ENCODE measurements around the gene RHOT2. TPM values are rescaled to one million over a fixed set of nuclear protein-coding genes. Genes with fewer than 3 reads are reported as not detected.

RHOT2 gene
- total RNA-seq, 1 experiment from 2014 or later: 210 TPM

- H2BK15ac ChIP-seq (ENCODE audit: low read depth, low read length): no peak overlapping the region
- WGBS (ENCODE audit: extremely low coverage, insufficient read length, low lambda C conversion rate): no CpG with 5 or more reads among the region's 7 CpGs
- peaks cover 0 to 7% of the 10 kb centered on the region in 2 experiments; a peak in 1 of 4 replicates for H3K4me1 Mint-ChIP-seq
- H2BK120ac ChIP-seq (ENCODE audit: low read depth, low read length, poor library complexity, severe bottlenecking): no peak overlapping the region
- H3K79me1 ChIP-seq (ENCODE audit: insufficient read depth, low read depth, low read length, poor library complexity, severe bottlenecking): no peaks in the 10 kb centered on the region
- H3K14ac ChIP-seq (ENCODE audit: insufficient read depth, low read length): no peak overlapping the region
- no peak overlapping the region for H2AFZ ChIP-seq (ENCODE audit: low read length)
- H3K9me3 Mint-ChIP-seq: peaks cover 0 to 2% of the 10 kb centered on the region in 2 experiments; a peak in 1 of 5 replicates
- DNase-seq: no peak
- H3K23me2 ChIP-seq (ENCODE audit: insufficient read length, low read depth, low read length, poor library complexity, severe bottlenecking): peaks cover 4% of the 10 kb centered on the region
- TF ChIP-seq CTCF (conservative IDR thresholded peaks at IDR 0.05): no peak
- H4K91ac ChIP-seq (ENCODE audit: insufficient read length, low read depth, low read length): no peak overlapping the region
- H3K27ac Mint-ChIP-seq: no peak overlapping the region
- peaks cover 88% of the 10 kb centered on the region for H3K27me3 Mint-ChIP-seq (ENCODE audit: low read depth)
- H3K56ac ChIP-seq (ENCODE audit: insufficient read length, low read depth, low read length): no peak overlapping the region
- no peak overlapping the region for H4K8ac ChIP-seq (replicated peaks; ENCODE audit: insufficient read length, low read depth, low read length)
- H3T11ph ChIP-seq (ENCODE audit: low read length): no peak overlapping the region
- no peak overlapping the region for H2AK5ac ChIP-seq (ENCODE audit: insufficient read length, low read length)
- H3K4me1 ChIP-seq (ENCODE audit: insufficient read depth, low read length): no peaks in the 10 kb centered on the region
- no peak overlapping the region for H2BK20ac ChIP-seq (ENCODE audit: low read depth, low read length, poor library complexity, severe bottlenecking)
- no peaks in the 10 kb centered on the region for H3K9me3 ChIP-seq (ENCODE audit: control insufficient read depth, low read depth, low read length)
- H3K18ac ChIP-seq (ENCODE audit: insufficient read length, low read depth, low read length): no peak overlapping the region
- H4K5ac ChIP-seq (ENCODE audit: insufficient read length, low read depth, low read length): no peak overlapping the region
- H3K36me3 Mint-ChIP-seq (ENCODE audit: insufficient read depth in 1 of 3, low read depth in 3 of 3): peaks cover 0 to 3% (median 0%) of the 10 kb centered on the region in 3 experiments; a peak in 2 of 7 replicates
- no peak overlapping the region for H3K9ac ChIP-seq (ENCODE audit: extremely low read depth, insufficient read length, low read length)
- H2BK5ac ChIP-seq (ENCODE audit: insufficient read length, low read length): no peak overlapping the region
- no peak overlapping the region; a peak in 1 of 5 replicates for H3K4me3 Mint-ChIP-seq
- H3K4ac ChIP-seq (ENCODE audit: low read depth, low read length): no peak overlapping the region
- no peak overlapping the region for H3K27ac ChIP-seq (ENCODE audit: insufficient read length, low read depth, low read length)
- H3K23ac ChIP-seq (ENCODE audit: insufficient read length, low read depth, low read length): no peak overlapping the region
- no peak overlapping the region for H3K4me2 ChIP-seq (ENCODE audit: insufficient read depth, insufficient read length, low read length)
- no peaks in the 10 kb centered on the region for H3K79me2 ChIP-seq (ENCODE audit: insufficient read depth, low read length)
- H3K27me3 ChIP-seq (ENCODE audit: insufficient read depth, low read length): peaks cover 59% of the 10 kb centered on the region
- H2BK12ac ChIP-seq (ENCODE audit: insufficient read length, low read depth, low read length): no peak overlapping the region
- H4K20me1 ChIP-seq (ENCODE audit: control insufficient read depth, insufficient read depth, insufficient read length): no peaks in the 10 kb centered on the region
Measured at GRCh38 chr16:704047-704446, 36.1 kb downstream of the RHOT2 start.

Data from H9 (cell line).